Heart left ventricle (tissue), 16 donors: ENCODE data around the gene GCNT2. TPM values are rescaled to one million over a fixed set of nuclear protein-coding genes. Genes with fewer than 3 reads are reported as not detected.

ENCODE experiments used
- ATAC-seq, 4 donors: fragments of 200-7000 bp; cut with Tn5 transposase; one replicate each; pipeline ENCODE4 v1.9.1; 2020 to 2022; ENCODE audit warnings: moderate library complexity in 4 of 4, mild to moderate bottlenecking in 3 of 4, moderate number of reproducible peaks in 1 of 4
- DNase-seq, 5 donors: peaks; one replicate each; pipeline ENCODE4 v3.0.0-alpha.2; 2020
- H3K27ac ChIP-seq, 12 donors: fragments of 200-600 bp; sonication (generic) in 4 of 12; one replicate each; pipeline versions ENCODE4 v1.5.0 to v1.8.0; 2016 to 2022; ENCODE audit warnings: mild to moderate bottlenecking in 2 of 12
- H3K27me3 ChIP-seq, 9 donors: fragments of 200-600 bp; sonication (generic) in 2 of 9; one replicate each; pipeline versions ENCODE4 v1.5.1 to v1.8.0; 2016 to 2022; ENCODE audit warnings: mild to moderate bottlenecking in 3 of 9
- H3K36me3 ChIP-seq, 9 donors: fragments of 200-600 bp; sonication (generic) in 2 of 9; one replicate each; pipeline versions ENCODE4 v1.5.0 to v1.8.0; 2018 to 2022; ENCODE audit warnings: mild to moderate bottlenecking in 2 of 9
- H3K4me1 ChIP-seq, 12 donors: fragments of 200-600 bp; sonication (generic) in 4 of 12; one replicate each; pipeline versions ENCODE4 v1.5.0 to v1.8.0; 2016 to 2022; ENCODE audit warnings: mild to moderate bottlenecking in 3 of 12
- H3K4me3 ChIP-seq, 12 donors: fragments of 200-600 bp; sonication (generic) in 4 of 12; one replicate each; pipeline versions ENCODE4 v1.5.0 to v1.8.0; 2017 to 2022; ENCODE audit warnings: mild to moderate bottlenecking in 9 of 12, moderate library complexity in 4 of 12
- H3K9me3 ChIP-seq, 12 donors: fragments of 200-600 bp; sonication (generic) in 4 of 12; one replicate each; pipeline versions ENCODE4 v1.5.0 to v1.8.0; 2016 to 2022; ENCODE audit warnings: mild to moderate bottlenecking in 1 of 12
- POLR2A ChIP-seq, 2 donors: fragments of 450-650 bp; IDR thresholded peaks; one replicate each; pipeline ENCODE4 v1.6.1; 2017; ENCODE audit warnings: antibody characterized with exemption in 2 of 2, mild to moderate bottlenecking in 2 of 2, moderate library complexity in 2 of 2
- WGBS, 4 donors: extraction: QIAGEN DNeasy Blood & Tissue Kit in 2 of 4; methylation state at CpG; one replicate each; pipeline versions ENCODE4 v1.1.5 to v1.1.7; 2013 to 2018; 5-methylcytosine and 5-hydroxymethylcytosine counted together
- intact Hi-C, 10 donors: fragments of 100-400 bp; cut with DNase I; formaldehyde crosslinking; loops; one replicate each; pipeline versions ENCODE4 v1.11.1 to v1.14.2; 2022
- polyA plus RNA-seq, 2 donors: library from polyadenylated mRNA; stranded (reverse); fragments of 200-250 nt; gene quantifications; one replicate each; pipeline ENCODE4 v1.2.3, GENCODE V29; 2013
- total RNA-seq, 9 donors: library from RNA; depleted of rRNA in 2 of 9; stranded (reverse); fragments of >200 nt in 2 of 9; fragmentation: NEBNext Ultra II Directional in 3 of 9; extraction: Animal tissue kit (Norgen Biotek cat#: 25700) in 3 of 9; gene quantifications; one replicate each; pipeline versions ENCODE4 v1.1.0 to v1.2.4, GENCODE V29; 2016 to 2023
- TF ChIP-seq, protein P1 (sequence below), 12 donors: fragments of 200-600 bp; sonication (generic) in 4 of 12; IDR thresholded peaks; one replicate each; pipeline versions ENCODE4 v1.5.0 to v1.8.0; 2018 to 2022; ENCODE audit warnings: antibody characterized with exemption in 12 of 12, mild to moderate bottlenecking in 5 of 12
- donor health status: ischemic (EF 13 %, LVEDD 7.1; RV severe dilation, severe dysfunction).
- donor health status: healthy with polysubstance abuse.
- donor health status: DM: no; HTN: yes; CAD: no.
- donor health status: DM: no; HTN: no; CAD: no.
- donor health status: ischemic (EF 25% LVEDD 6.9; RV normal size, moderate dysfunction).
- donor health status: ischemic (EF 25% LVEDD 5.7; RV mildly dilated, moderate dysfunction).
- donor health status: healthy.
- donor health status: DM: yes; HTN: yes; CAD: no.
- donor health status: ischemic (EF 35%, LVEDD 5.7; RV mildly dilated, moderate dysfunction).
- donor health status: nonischemic (EF 11% LVEDD 7.7; RV severe dilation, severe dysfunction).
- donor health status: DM: yes; HTN: yes; CAD: no.
- donor health status: PGD.
- donor health status: ischemic (EF 29% LVEDD 5.4; RV normal size, mild dysfunction).
- donor health status: nonischemic (EF 23%, LVEDD 6.1; RV moderate dilation, normal function).

GCNT2 gene
- total and polyA plus RNA-seq, 11 donors = 15.1 to 68.8 (median 40.9) TPM

DNA sequence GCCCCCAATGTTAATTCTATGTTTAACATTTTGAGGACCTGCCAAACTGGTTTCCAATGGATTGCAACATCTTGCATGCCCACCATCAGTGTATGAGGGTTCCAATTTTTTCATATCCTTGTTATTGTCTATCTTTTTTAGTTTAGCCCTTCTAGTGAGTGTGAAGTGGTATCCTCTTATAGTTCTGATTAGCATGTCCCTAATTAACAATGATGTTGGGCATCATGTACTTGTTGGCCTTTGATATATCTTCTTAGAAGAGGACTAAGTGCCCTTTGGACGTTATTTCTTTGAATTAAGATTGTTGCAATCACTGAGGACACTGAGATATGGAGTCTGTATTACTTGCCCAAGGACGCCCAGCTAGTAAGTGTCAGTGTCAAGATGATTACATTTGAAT, 22.3 kb downstream of the GCNT2 start:
- peak in 2 of 4 donors; percentile 31 to 35 for ATAC-seq

DNA sequence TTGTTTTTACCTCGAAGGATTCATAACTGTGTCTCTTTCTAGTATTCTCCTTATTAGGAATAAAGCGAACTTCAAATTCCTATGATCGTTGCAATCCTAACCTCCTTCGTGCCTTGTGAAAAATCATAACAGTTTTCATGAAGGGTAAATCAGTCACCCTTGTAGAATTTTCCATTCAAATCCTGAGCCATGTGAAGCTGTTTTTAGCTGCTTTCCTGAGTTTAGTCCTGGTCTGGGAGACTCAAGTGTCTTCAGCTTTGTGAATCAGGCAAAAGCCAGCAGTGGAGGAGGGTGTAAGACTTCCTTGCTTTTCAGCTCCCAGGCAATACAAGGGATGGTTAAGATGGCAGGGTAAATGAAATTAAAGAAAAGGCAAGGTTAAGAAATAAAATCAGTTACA, 24.3 kb downstream of the GCNT2 start:
- H3K4me3 ChIP-seq = no peak overlapping the region

More for the DNA sequence above, 22.3 kb downstream of the GCNT2 start:
- Histone ChIP-seq H3K27me3 (no peaks in the 10 kb centered on the region), H3K9me3 (no peaks in the 10 kb centered on the region), H3K4me1 (peaks cover 0 to 36% (median 9%) of the 10 kb centered on the region in 12 donors), H3K27ac (peak overlapping the region in 1 of 12 donors; percentile 23), H3K4me3 (no peak overlapping the region), H3K36me3 (no peaks in the 10 kb centered on the region)
- TF ChIP-seq POLR2A (IDR thresholded peaks at IDR 0.05) = no peak
- TF ChIP-seq, protein P1, sequence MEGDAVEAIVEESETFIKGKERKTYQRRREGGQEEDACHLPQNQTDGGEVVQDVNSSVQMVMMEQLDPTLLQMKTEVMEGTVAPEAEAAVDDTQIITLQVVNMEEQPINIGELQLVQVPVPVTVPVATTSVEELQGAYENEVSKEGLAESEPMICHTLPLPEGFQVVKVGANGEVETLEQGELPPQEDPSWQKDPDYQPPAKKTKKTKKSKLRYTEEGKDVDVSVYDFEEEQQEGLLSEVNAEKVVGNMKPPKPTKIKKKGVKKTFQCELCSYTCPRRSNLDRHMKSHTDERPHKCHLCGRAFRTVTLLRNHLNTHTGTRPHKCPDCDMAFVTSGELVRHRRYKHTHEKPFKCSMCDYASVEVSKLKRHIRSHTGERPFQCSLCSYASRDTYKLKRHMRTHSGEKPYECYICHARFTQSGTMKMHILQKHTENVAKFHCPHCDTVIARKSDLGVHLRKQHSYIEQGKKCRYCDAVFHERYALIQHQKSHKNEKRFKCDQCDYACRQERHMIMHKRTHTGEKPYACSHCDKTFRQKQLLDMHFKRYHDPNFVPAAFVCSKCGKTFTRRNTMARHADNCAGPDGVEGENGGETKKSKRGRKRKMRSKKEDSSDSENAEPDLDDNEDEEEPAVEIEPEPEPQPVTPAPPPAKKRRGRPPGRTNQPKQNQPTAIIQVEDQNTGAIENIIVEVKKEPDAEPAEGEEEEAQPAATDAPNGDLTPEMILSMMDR (IDR thresholded peaks at IDR 0.05) = no peak
- intact Hi-C loops = no loop called here
- 49 to 64% (median 55%) methylated on average over 2 of the region's 2 CpGs for WGBS, 4 donors
- DNase-seq = no peak

DNA sequence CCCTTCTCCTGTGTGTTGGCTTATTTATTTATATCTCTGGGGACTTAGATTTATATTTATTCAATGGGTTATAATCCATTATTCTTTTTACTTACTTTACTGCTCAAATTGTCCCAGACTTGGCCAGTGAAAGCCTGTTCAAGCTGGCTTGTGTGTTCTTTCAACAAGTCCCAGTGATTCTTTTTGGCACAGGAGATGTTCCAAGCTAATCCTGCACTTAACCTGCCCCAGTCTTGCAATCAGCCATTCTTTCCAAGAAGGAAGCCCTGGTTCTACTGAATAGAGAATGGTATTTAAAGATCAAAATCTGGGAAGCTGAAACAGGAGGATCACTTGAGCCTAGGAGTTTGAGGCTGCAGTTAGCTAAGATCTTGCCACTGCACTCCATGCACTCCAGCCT, 26.7 kb downstream of the GCNT2 start:
- H3K4me3 ChIP-seq = no peak overlapping the region
- H3K9me3 ChIP-seq = no peaks in the 10 kb centered on the region
- peaks cover 0 to 38% (median 9%) of the 10 kb centered on the region in 12 donors for H3K4me1 ChIP-seq
- H3K27ac ChIP-seq = peak overlapping the region in 4 of 12 donors; percentile 4 to 43 (median 22)
- TF ChIP-seq, protein P1 (IDR thresholded peaks at IDR 0.05) = no peak
- TF ChIP-seq POLR2A (IDR thresholded peaks at IDR 0.05) = no peak
- peak in 1 of 4 donors; percentile 39 for ATAC-seq
- intact Hi-C loops = no loop called here
- H3K27me3 ChIP-seq = no peaks in the 10 kb centered on the region
- no peaks in the 10 kb centered on the region for H3K36me3 ChIP-seq
- no peak for DNase-seq

More for the DNA sequence above, 24.3 kb downstream of the GCNT2 start:
- H3K9me3 ChIP-seq = no peaks in the 10 kb centered on the region
- intact Hi-C loops = no loop called here
- WGBS, 4 donors = 47 to 72% (median 57%) methylated on average over 4 of the region's 4 CpGs
- ATAC-seq (no peak), DNase-seq (no peak)
- no peaks in the 10 kb centered on the region for H3K27me3 ChIP-seq
- H3K27ac ChIP-seq = peak overlapping the region in 3 of 12 donors; percentile 5 to 65 (median 5)
- TF ChIP-seq, protein P1 (IDR thresholded peaks at IDR 0.05) = no peak
- TF ChIP-seq POLR2A (IDR thresholded peaks at IDR 0.05) = no peak
- no peaks in the 10 kb centered on the region for H3K36me3 ChIP-seq
- H3K4me1 ChIP-seq = peaks cover 0 to 36% (median 9%) of the 10 kb centered on the region in 12 donors

DNA sequence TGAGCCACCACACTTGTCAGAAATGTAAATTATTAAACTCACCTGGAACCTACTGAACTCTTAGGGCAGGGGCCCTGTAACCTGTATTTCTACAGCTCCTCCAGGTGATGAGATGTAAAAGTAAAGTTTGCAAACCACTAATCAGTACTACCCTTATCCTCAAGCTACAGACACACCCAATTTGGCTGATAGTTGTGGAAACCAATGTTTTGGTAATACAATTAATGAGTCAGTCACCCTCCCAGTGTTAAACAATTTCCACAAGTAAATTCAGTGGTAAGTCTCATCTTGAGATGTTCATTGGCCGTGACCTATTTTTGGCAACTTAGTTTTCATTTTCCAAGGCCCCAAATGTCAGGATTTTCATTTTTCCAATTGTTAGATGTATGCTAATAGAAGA, 29.6 kb downstream of the GCNT2 start:
- H3K4me3 ChIP-seq = no peak overlapping the region
- ATAC-seq = no peak
- peaks cover 0 to 39% (median 13%) of the 10 kb centered on the region in 12 donors for H3K4me1 ChIP-seq
- intact Hi-C loops = no loop called here
- H3K36me3 ChIP-seq = no peaks in the 10 kb centered on the region
- no peak for TF ChIP-seq POLR2A (IDR thresholded peaks at IDR 0.05)
- TF ChIP-seq, protein P1 (IDR thresholded peaks at IDR 0.05) = no peak
- no peaks in the 10 kb centered on the region for H3K9me3 ChIP-seq
- 92 to 100% (median 95%) methylated on average over 1 of the region's 1 CpG for WGBS, 4 donors
- H3K27ac ChIP-seq = no peak overlapping the region
- no peak for DNase-seq
- no peaks in the 10 kb centered on the region for H3K27me3 ChIP-seq
